Jurkat, Clone E6-1 (cell line): ENCODE results near the gene TRAPPC2L.
"Not testable (repeated sequence)": the region's sequence is repeated elsewhere in the genome, so short reads cannot be mapped to it uniquely, and the experiment has no call there.

Source experiments
- DNase-seq: peaks from one replicate; pipeline ENCODE4 v3.0.0-alpha.2; 2011; ENCODE audit warnings: low read depth, low spot score
- H3K4me3 ChIP-seq: 2 replicates; pipeline ENCODE4 v1.5.1; 2011; ENCODE audit warnings: mild to moderate bottlenecking, low read length, control low read depth, moderate library complexity

Gene TRAPPC2L

GRCh38 chr16:88817785-88818574 lies 38.9 kb upstream of the TRAPPC2L start:
- no peak for DNase-seq
- H3K4me3 ChIP-seq, result no peak overlapping the region

GRCh38 chr16:88818575-88818874 lies 38.4 kb upstream of the TRAPPC2L start:
- H3K4me3 ChIP-seq, result no peak overlapping the region
- DNase-seq, result no peak

GRCh38 chr16:88819126-88819525 lies 37.8 kb upstream of the TRAPPC2L start:
- no peak for DNase-seq
- no peak overlapping the region for H3K4me3 ChIP-seq

GRCh38 chr16:88820385-88821025 lies 36.4 kb upstream of the TRAPPC2L start:
- no peak overlapping the region for H3K4me3 ChIP-seq
- no peak for DNase-seq

- no peak for DNase-seq
- no peak overlapping the region for H3K4me3 ChIP-seq
These were observed 35.6 kb upstream of the TRAPPC2L start for GRCh38 chr16:88821168-88821850.

- no peak overlapping the region for H3K4me3 ChIP-seq
- no peak for DNase-seq
These were observed 34.5 kb upstream of the TRAPPC2L start for GRCh38 chr16:88822281-88823040.

- DNase-seq, H3K4me3 ChIP-seq: not testable (repeated sequence)
These were observed 33.3 kb upstream of the TRAPPC2L start for GRCh38 chr16:88823646-88824045.

GRCh38 chr16:88824256-88825077 lies 32.5 kb upstream of the TRAPPC2L start:
- H3K4me3 ChIP-seq, result no peak overlapping the region
- DNase-seq, result no peak

- DNase-seq, result no peak
These were observed 31.8 kb upstream of the TRAPPC2L start for GRCh38 chr16:88825146-88825545.

GRCh38 chr16:88826070-88826840 lies 30.7 kb upstream of the TRAPPC2L start:
- DNase-seq, result no peak
- no peak overlapping the region for H3K4me3 ChIP-seq

More at GRCh38 chr16:88825146-88825545, 31.8 kb upstream of the TRAPPC2L start:
- no peak overlapping the region for H3K4me3 ChIP-seq

- DNase-seq, result no peak
- no peak overlapping the region for H3K4me3 ChIP-seq
These were observed 29.2 kb upstream of the TRAPPC2L start for GRCh38 chr16:88827727-88828126.

- DNase-seq, result no peak
- no peak overlapping the region for H3K4me3 ChIP-seq
These were observed 28.2 kb upstream of the TRAPPC2L start for GRCh38 chr16:88828711-88829110.

- H3K4me3 ChIP-seq, result no peak overlapping the region
- DNase-seq, result no peak
These were observed 26.7 kb upstream of the TRAPPC2L start for GRCh38 chr16:88830258-88830657.

GRCh38 chr16:88830783-88831182 lies 26.1 kb upstream of the TRAPPC2L start:
- no peak for DNase-seq
- no peak overlapping the region for H3K4me3 ChIP-seq

GRCh38 chr16:88831838-88832237 lies 25.1 kb upstream of the TRAPPC2L start:
- no peak for DNase-seq
- no peak overlapping the region for H3K4me3 ChIP-seq

- H3K4me3 ChIP-seq, result no peak overlapping the region
These were observed 23.8 kb upstream of the TRAPPC2L start for GRCh38 chr16:88833086-88833485.

GRCh38 chr16:88834670-88835069 lies 22.3 kb upstream of the TRAPPC2L start:
- H3K4me3 ChIP-seq, result no peak overlapping the region
- no peak for DNase-seq

More at GRCh38 chr16:88833086-88833485, 23.8 kb upstream of the TRAPPC2L start:
- DNase-seq, result no peak

- H3K4me3 ChIP-seq, result no peak overlapping the region
- DNase-seq, result no peak
These were observed 21.5 kb upstream of the TRAPPC2L start for GRCh38 chr16:88835383-88835782.
